NT2/D1 (cell line): ENCODE data around the gene RNF10.

Experiments used
- DNase-seq: peaks from one replicate; pipeline ENCODE4 v3.0.0-alpha.2; 2011; ENCODE audit warnings: low read depth, low spot score
- H3K27me3 ChIP-seq: 2 replicates; pipeline ENCODE4 v1.6.0; 2011; ENCODE audit warnings: mild to moderate bottlenecking; ENCODE audit not compliant: insufficient read length, insufficient read depth
- H3K36me3 ChIP-seq: 2 replicates; pipeline ENCODE4 v1.6.1; 2011; ENCODE audit warnings: mild to moderate bottlenecking, low read length, mixed read lengths; ENCODE audit not compliant: insufficient read depth, insufficient read length
- H3K4me1 ChIP-seq: 2 replicates; pipeline ENCODE4 v1.5.1; 2011; ENCODE audit not compliant: insufficient read depth, insufficient read length
- H3K4me3 ChIP-seq: 2 replicates; pipeline ENCODE4 v1.5.1; 2011; ENCODE audit warnings: low read depth; ENCODE audit not compliant: insufficient read length
- H3K9ac ChIP-seq: 2 replicates; pipeline ENCODE4 v1.6.0; 2011; ENCODE audit warnings: low read depth; ENCODE audit not compliant: insufficient read length
- H3K9me3 ChIP-seq: 2 replicates; pipeline ENCODE4 v1.5.1; 2011; ENCODE audit warnings: mild to moderate bottlenecking, low read length; ENCODE audit not compliant: insufficient read depth
- SUZ12 ChIP-seq: IDR thresholded peaks from 2 replicates; pipeline ENCODE4 v1.6.1; 2011; ENCODE audit not compliant: insufficient read length, insufficient read depth; ENCODE audit errors: extremely low read depth
- YY1 ChIP-seq: IDR thresholded peaks from 2 replicates; pipeline ENCODE4 v1.6.1; 2011; ENCODE audit not compliant: insufficient read length, insufficient read depth
- ZNF274 ChIP-seq: IDR thresholded peaks from 2 replicates; pipeline ENCODE4 v1.6.1; 2011; ENCODE audit warnings: mild to moderate bottlenecking, low read depth, low read length

Gene RNF10

GRCh38 chr12:120620624-120621023 is 86.5 kb downstream of the RNF10 start:
- no peaks in the 10 kb centered on the region for H3K27me3 ChIP-seq
- DNase-seq, result no peak
- no peak overlapping the region for H3K9ac ChIP-seq
- H3K4me1 ChIP-seq, result peaks cover 4% of the 10 kb centered on the region
- no peaks in the 10 kb centered on the region for H3K36me3 ChIP-seq
- no peaks in the 10 kb centered on the region for H3K9me3 ChIP-seq
- TF ChIP-seq SUZ12, result no peak
- no peak for TF ChIP-seq YY1
- no peak for TF ChIP-seq ZNF274
- H3K4me3 ChIP-seq, result no peak overlapping the region

- no peak for DNase-seq
Observed at GRCh38 chr12:120625557-120626419, 91.6 kb downstream of the RNF10 start.

More at GRCh38 chr12:120625557-120626419, 91.6 kb downstream of the RNF10 start:
- H3K4me3 ChIP-seq, result no peak overlapping the region
- no peaks in the 10 kb centered on the region for H3K36me3 ChIP-seq
- TF ChIP-seq SUZ12, result no peak
- TF ChIP-seq ZNF274, result no peak
- TF ChIP-seq YY1, result no peak
- H3K4me1 ChIP-seq, result no peaks in the 10 kb centered on the region
- no peaks in the 10 kb centered on the region for H3K27me3 ChIP-seq
- H3K9ac ChIP-seq, result no peak overlapping the region
- no peaks in the 10 kb centered on the region for H3K9me3 ChIP-seq
